ENCODE results near the gene TAAR1.

The TAAR1 gene

GRCh38 chr6:132673376-132674094, 14.6 kb upstream of the TAAR1 start:
- Histone ChIP-seq H3K9me3 (replicated peaks; ENCODE audit: insufficient read depth, low read length) (no peaks in the 10 kb centered on the region), H3K4me2 (ENCODE audit: low read depth, low read length) (no peak overlapping the region), H3K4me1 (ENCODE audit: low read length) (no peaks in the 10 kb centered on the region), H3K36me3 (replicated peaks; ENCODE audit: insufficient read depth, low read length) (no peaks in the 10 kb centered on the region), H4K20me1 (ENCODE audit: insufficient read depth, low read length) (no peaks in the 10 kb centered on the region), H3K4me3 (ENCODE audit: low read length) (no peak overlapping the region), H3K9me2 (replicated peaks; ENCODE audit: insufficient read depth, low read length) (no peaks in the 10 kb centered on the region), H2AFZ (ENCODE audit: low read length) (no peak overlapping the region), H3F3A (ENCODE audit: insufficient read depth, low read length) (no peaks in the 10 kb centered on the region), H3K9ac (ENCODE audit: low read length) (no peak overlapping the region), H3K27me3 (replicated peaks; ENCODE audit: insufficient read depth, low read length) (no peaks in the 10 kb centered on the region), H3K27ac (ENCODE audit: low read length) (no peak overlapping the region), H3K79me2 (ENCODE audit: low read length) (no peaks in the 10 kb centered on the region)
- TF ChIP-seq EZH2phosphoT487 (IDR thresholded peaks at IDR 0.05; ENCODE audit: low read length) = no peak
- no peak for TF ChIP-seq CTCF (IDR thresholded peaks at IDR 0.05; ENCODE audit: low read length)
- TF ChIP-seq EZH2 (optimal IDR thresholded peaks at IDR 0.05; ENCODE audit: low read depth, low read length) = no peak
- DNase-seq = no peak

GRCh38 chr6:132671295-132671694, 12.3 kb upstream of the TAAR1 start:
- H3K4me1 ChIP-seq (ENCODE audit: low read length) = no peaks in the 10 kb centered on the region
- no peaks in the 10 kb centered on the region for H4K20me1 ChIP-seq (ENCODE audit: insufficient read depth, low read length)
- H3K4me3 ChIP-seq (ENCODE audit: low read length) = no peak overlapping the region
- H3K27me3 ChIP-seq (replicated peaks; ENCODE audit: insufficient read depth, low read length) = no peaks in the 10 kb centered on the region
- no peaks in the 10 kb centered on the region for H3K36me3 ChIP-seq (replicated peaks; ENCODE audit: insufficient read depth, low read length)
- H3F3A ChIP-seq (ENCODE audit: insufficient read depth, low read length) = no peaks in the 10 kb centered on the region
- H3K9ac ChIP-seq (ENCODE audit: low read length) = no peak overlapping the region
- TF ChIP-seq EZH2 (optimal IDR thresholded peaks at IDR 0.05; ENCODE audit: low read depth, low read length) (no peak), EZH2phosphoT487 (IDR thresholded peaks at IDR 0.05; ENCODE audit: low read length) (no peak), CTCF (IDR thresholded peaks at IDR 0.05; ENCODE audit: low read length) (no peak)
- H3K4me2 ChIP-seq (ENCODE audit: low read depth, low read length) = no peak overlapping the region
- no peaks in the 10 kb centered on the region for H3K79me2 ChIP-seq (ENCODE audit: low read length)
- no peak overlapping the region for H3K27ac ChIP-seq (ENCODE audit: low read length)
- H2AFZ ChIP-seq (ENCODE audit: low read length) = no peak overlapping the region
- H3K9me2 ChIP-seq (replicated peaks; ENCODE audit: insufficient read depth, low read length) = no peaks in the 10 kb centered on the region
- no peak for DNase-seq
- H3K9me3 ChIP-seq (replicated peaks; ENCODE audit: insufficient read depth, low read length) = no peaks in the 10 kb centered on the region

GRCh38 chr6:132669690-132670291, 10.8 kb upstream of the TAAR1 start:
- 0 out of 2 replicates have a peak overlapping the region, but pooled peaks have one; percentile 5 for H3K4me3 ChIP-seq (ENCODE audit: low read length)
- peak; percentile 56 for DNase-seq

More at GRCh38 chr6:132669690-132670291, 10.8 kb upstream of the TAAR1 start:
- H2AFZ ChIP-seq (ENCODE audit: low read length) = peak overlapping the region; percentile 71
- no peaks in the 10 kb centered on the region for H3F3A ChIP-seq (ENCODE audit: insufficient read depth, low read length)
- no peaks in the 10 kb centered on the region for H3K9me3 ChIP-seq (replicated peaks; ENCODE audit: insufficient read depth, low read length)
- no peaks in the 10 kb centered on the region for H3K79me2 ChIP-seq (ENCODE audit: low read length)
- no peak overlapping the region for H3K9ac ChIP-seq (ENCODE audit: low read length)
- H3K4me2 ChIP-seq (ENCODE audit: low read depth, low read length) = peak overlapping the region; percentile 51; the same call in 1 of the 2 replicates
- TF ChIP-seq EZH2 (optimal IDR thresholded peaks at IDR 0.05; ENCODE audit: low read depth, low read length) (no peak), CTCF (IDR thresholded peaks at IDR 0.05; ENCODE audit: low read length) (peak; percentile 64)
- no peaks in the 10 kb centered on the region for H3K36me3 ChIP-seq (replicated peaks; ENCODE audit: insufficient read depth, low read length)
- no peaks in the 10 kb centered on the region for H3K4me1 ChIP-seq (ENCODE audit: low read length)
- H3K27me3 ChIP-seq (replicated peaks; ENCODE audit: insufficient read depth, low read length) = no peaks in the 10 kb centered on the region
- no peaks in the 10 kb centered on the region for H3K9me2 ChIP-seq (replicated peaks; ENCODE audit: insufficient read depth, low read length)
- H3K27ac ChIP-seq (ENCODE audit: low read length) = no peak overlapping the region
- no peaks in the 10 kb centered on the region for H4K20me1 ChIP-seq (ENCODE audit: insufficient read depth, low read length)

Measured in MM.1S (cell line).